ENCODE measurements around the gene C1orf159. TPM values are rescaled to one million over a fixed set of nuclear protein-coding genes. Genes with fewer than 3 reads are reported as not detected.

Gene C1orf159
- total and polyA plus RNA-seq, 2 of the 8 experiments (the other 6 are each of a cell fraction or from before 2014, with no cell fraction given), result 10.0 to 10.9 TPM

GRCh38 chr1:1162597-1163537 is 47.0 kb upstream of the C1orf159 start:
- H3K9ac ChIP-seq (replicated peaks in 1 of 4; ENCODE audit: extremely low read depth in 1 of 4, low read depth in 3 of 4, low read length in 3 of 4), result no peak overlapping the region
- H3K4me2 ChIP-seq (ENCODE audit: insufficient read depth in 1 of 2, low read depth in 2 of 2, low read length in 2 of 2), result peak overlapping the region; percentile 23 to 26; a peak in 3 of 4 replicates
- H3K27ac ChIP-seq (ENCODE audit: low read depth, low read length), result no peak overlapping the region
- H2BK20ac ChIP-seq (ENCODE audit: low read length), result peak overlapping the region; percentile 15; the same call in 1 of the 2 replicates
- H2BK15ac ChIP-seq (ENCODE audit: low read length), result peak overlapping the region; percentile 92; the same call in 1 of the 2 replicates
- DNase-seq (ENCODE audit: low read depth in 1 of 2, low spot score in 2 of 2) (no peak), FAIRE-seq (no peak)
- no peak overlapping the region for H3K14ac ChIP-seq (ENCODE audit: insufficient read length)
- H3K36me3 ChIP-seq (ENCODE audit: control insufficient read depth in 2 of 4, insufficient read depth in 4 of 4, low read length in 3 of 4), result no peaks in the 10 kb centered on the region
- H2BK120ac ChIP-seq (replicated peaks; ENCODE audit: low read depth, low read length), result peak overlapping the region; percentile 72
- TF ChIP-seq HDAC6 (IDR thresholded peaks at IDR 0.05; ENCODE audit: low read depth, low read length), result no peak
- TF ChIP-seq ZNF274 (IDR thresholded peaks at IDR 0.05; ENCODE audit: borderline replicate concordance, extremely low read depth, low read length), result no peak
- no peak overlapping the region for H2AFZ ChIP-seq (ENCODE audit: low read length)
- H4K5ac ChIP-seq (ENCODE audit: insufficient read length, low read depth, low read length), result peak overlapping the region; percentile 45
- H3K27me3 ChIP-seq (replicated peaks in 1 of 4; ENCODE audit: control insufficient read depth in 3 of 4, extremely low read depth in 1 of 4, insufficient read depth in 3 of 4, low read length in 3 of 4), result no peaks in the 10 kb centered on the region
- H4K91ac ChIP-seq (replicated peaks; ENCODE audit: insufficient read length, low read length), result peak overlapping the region; percentile 99
- peak overlapping the region; percentile 91 for H4K8ac ChIP-seq (ENCODE audit: extremely low read depth, insufficient read depth, low read length)
- peak overlapping the region; percentile 88; the same call in 1 of the 2 replicates for H2BK5ac ChIP-seq (ENCODE audit: low read depth, low read length)
- no peaks in the 10 kb centered on the region; the same call in 1 of the 2 replicates for H3K79me1 ChIP-seq (ENCODE audit: low read depth, low read length)
- H2BK12ac ChIP-seq (ENCODE audit: low read depth, low read length), result peak overlapping the region; percentile 90; the same call in 1 of the 2 replicates
- POLR2A ChIA-PET (ENCODE audit: partially characterized antibody), result interaction anchor here (1.1 to 3.8 kb wide), 3 partner anchors 12 to 30 kb away, joined by 3 to 15 read pairs (median 3); partner anchors contain the start of gene TTLL10
- H3K4me1 ChIP-seq (replicated peaks in 1 of 4; ENCODE audit: control insufficient read depth in 3 of 4, insufficient read depth in 4 of 4, low read length in 3 of 4), result peaks cover 0 to 41% (median 28%) of the 10 kb centered on the region in 4 experiments; a peak in 6 of 7 replicates
- 78% methylated on average over 54 of the region's 73 CpGs; no CpG with 5 or more reads in 1 of the 2 experiments for WGBS, 2 experiments (ENCODE audit: extremely low coverage in 1 of 2, insufficient coverage in 1 of 2, insufficient read length in 1 of 2, insufficient replicate concordance in 2 of 2, low coverage in 1 of 2, low lambda C conversion rate in 2 of 2, missing lambda C conversion rate in 1 of 2)
- H4K20me1 ChIP-seq (replicated peaks in 1 of 2; ENCODE audit: control insufficient read depth in 1 of 2, insufficient read depth in 2 of 2, low read length in 2 of 2), result no peaks in the 10 kb centered on the region
- H3K4ac ChIP-seq (replicated peaks; ENCODE audit: insufficient read length, low read depth, low read length), result peak overlapping the region; percentile 96
- H3K23me2 ChIP-seq (ENCODE audit: low read depth, low read length), result peaks cover 9% of the 10 kb centered on the region; the same call in 1 of the 2 replicates
- H3K18ac ChIP-seq (ENCODE audit: extremely low read depth, low read length), result peak overlapping the region; percentile 68
- no peaks in the 10 kb centered on the region for H3K9me3 ChIP-seq (ENCODE audit: insufficient read depth in 2 of 2, low read depth in 1 of 2, low read length in 1 of 2)
- CTCF ChIA-PET (ENCODE audit: partially characterized antibody), result interaction anchor here (0.6 to 2.2 kb wide), 4 partner anchors 18 to 241 kb away, joined by 3 to 10 read pairs (median 4); no protein-coding TSS in a partner anchor
- H3K4me3 ChIP-seq (ENCODE audit: extremely low read depth in 1 of 4, insufficient read depth in 2 of 4, low read depth in 3 of 4, low read length in 4 of 4), result peak overlapping the region in 1 of 4 experiments; percentile 43; a peak in 2 of 8 replicates
- peak overlapping the region; percentile 78; the same call in 1 of the 2 replicates for H2AK5ac ChIP-seq (ENCODE audit: low read depth, low read length)
- H3K79me2 ChIP-seq (ENCODE audit: control insufficient read depth in 1 of 2, insufficient read depth in 2 of 2, low read length in 2 of 2), result no peaks in the 10 kb centered on the region; a peak in 2 of 4 replicates
- H3K23ac ChIP-seq (ENCODE audit: insufficient read length), result no peak overlapping the region
- peak overlapping the region; percentile 69 for H3K56ac ChIP-seq (replicated peaks; ENCODE audit: insufficient read length, low read depth, low read length)

All from H1 (cell line).